CD4-positive, alpha-beta T cell treated with Interleukin-21 for 1 hour (primary cell): ENCODE results near the gene ZNRF1.
"Not testable (repeated sequence)": the region's sequence is repeated elsewhere in the genome, so short reads cannot be mapped to it uniquely, and the experiment has no call there.

Source experiments
- DNase-seq: peaks from one replicate; pipeline ENCODE4 v3.0.0-alpha.2; 2020

The ZNRF1 gene

DNA sequence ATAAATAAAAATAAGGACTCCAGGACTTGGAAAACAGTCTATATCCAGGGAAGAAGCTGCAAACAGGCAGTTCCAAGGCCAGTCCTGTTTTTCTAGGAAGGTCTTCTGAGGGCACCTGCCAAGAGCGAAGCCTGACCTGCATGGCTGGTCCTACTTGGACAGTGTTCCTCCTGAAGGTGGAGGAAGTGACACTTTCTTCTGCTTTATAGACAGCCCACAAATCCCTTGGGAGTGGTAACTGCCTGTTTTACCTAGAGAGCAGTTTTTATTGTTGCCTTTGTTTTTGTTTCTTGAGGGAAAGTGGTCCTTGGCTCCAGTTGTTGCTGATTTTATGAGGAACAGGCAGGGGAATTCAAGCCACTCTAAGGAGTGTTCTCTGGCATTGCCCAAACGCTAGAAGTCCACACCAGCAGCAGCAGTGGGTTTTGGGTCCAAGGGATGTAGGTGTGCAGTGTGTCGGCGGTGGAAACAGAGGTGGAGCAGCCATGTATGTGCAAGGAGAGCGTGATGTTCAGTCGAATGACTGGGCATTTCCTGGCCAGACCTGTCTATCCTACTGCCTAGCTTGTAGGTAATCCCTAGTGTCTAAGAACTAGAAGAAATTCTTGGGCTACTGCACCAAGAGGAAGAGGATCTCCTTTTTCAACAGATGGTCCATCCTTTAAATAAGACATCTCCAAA lies 82.5 kb downstream of the ZNRF1 start:
- DNase-seq, result no peak

DNA sequence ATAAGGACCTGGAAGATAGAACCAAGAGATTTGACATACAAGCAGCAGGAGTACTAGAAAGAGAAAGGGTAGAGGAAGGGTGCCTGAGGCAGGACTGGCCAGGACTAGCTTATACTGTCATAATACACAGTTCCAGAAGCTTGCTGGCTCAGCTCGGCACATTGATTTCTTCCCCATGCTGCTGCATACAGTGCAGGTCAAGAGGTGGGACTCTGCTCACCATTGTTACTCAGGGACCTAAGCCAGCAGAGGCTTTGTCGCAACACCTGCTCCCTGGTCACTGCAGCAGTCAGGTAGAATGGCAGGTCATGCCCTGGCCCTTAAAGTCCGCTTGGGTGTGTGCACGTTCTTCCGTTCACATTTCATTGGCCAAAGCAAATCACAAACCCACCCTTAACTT lies 85.0 kb downstream of the ZNRF1 start:
- no peak for DNase-seq

DNA sequence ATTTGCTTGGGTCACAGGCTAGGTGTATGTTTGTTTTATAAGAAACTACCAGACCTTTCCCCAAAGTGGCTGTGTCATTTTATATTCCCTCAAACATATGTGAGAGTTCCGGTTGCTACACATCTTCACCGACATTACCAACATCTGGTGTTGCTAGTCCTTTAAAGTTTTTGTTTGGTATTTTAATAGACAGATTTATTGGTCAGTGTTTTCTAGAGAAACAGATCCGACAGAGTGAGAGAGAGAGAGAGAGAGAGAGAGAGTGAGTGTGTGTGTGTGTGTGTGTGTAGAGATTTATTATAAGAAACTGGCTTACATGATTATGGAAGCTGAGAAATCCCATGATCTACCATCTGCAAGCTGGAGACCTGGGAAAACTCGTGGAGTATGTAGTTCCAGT lies 86.7 kb downstream of the ZNRF1 start:
- no peak for DNase-seq

DNA sequence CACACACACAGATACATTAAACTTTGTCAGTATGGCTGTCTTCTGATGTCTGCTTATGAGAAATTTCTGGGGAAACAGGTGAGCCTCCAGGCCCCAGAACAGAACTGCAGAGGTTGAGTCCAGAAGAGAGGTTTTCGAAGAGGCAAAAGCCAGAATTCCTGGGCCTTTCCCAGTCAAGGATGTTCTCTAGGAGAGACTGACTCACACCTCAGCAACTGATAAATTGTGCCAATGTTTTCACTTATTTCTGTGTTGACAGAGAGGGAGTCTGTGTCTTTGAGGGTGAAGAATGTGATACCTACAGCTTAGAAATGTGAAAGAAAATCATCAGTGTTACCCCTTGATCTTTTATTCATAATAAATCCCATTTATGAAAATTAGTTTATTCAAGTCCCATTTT lies 87.5 kb downstream of the ZNRF1 start:
- no peak for DNase-seq

DNA sequence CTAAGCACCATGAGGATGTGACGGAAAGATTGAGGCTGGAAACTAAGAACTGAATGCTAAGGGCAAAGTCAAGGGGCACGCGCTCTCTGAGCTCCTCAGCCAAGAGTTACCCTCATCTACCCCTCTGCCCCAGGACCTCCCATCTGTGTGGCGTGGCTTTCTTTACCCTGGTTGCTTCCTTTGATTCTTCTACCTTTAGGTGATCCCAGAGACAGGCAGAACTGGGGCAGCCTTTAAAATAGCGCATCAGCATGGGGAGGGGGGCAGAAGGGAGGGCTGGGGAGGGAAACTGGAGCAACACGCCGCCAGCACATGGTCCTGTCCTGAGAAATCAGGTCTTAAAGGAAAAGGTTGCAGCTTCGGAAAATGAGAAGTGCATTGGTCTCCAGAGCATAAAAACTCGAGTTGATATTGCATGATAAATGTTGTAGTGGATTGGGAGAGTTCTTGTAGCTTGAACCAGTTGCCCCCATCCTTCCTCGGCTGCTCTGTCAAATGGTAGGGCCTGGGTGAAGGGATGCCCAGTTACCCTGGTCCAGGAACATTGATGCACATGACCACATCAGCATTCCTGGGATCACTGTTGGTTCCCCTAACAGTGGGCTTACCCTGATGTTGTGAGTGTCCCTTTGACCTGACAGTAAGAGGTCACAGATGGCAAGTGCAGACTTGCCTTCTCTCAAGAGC lies 88.0 kb downstream of the ZNRF1 start:
- no peak for DNase-seq

DNA sequence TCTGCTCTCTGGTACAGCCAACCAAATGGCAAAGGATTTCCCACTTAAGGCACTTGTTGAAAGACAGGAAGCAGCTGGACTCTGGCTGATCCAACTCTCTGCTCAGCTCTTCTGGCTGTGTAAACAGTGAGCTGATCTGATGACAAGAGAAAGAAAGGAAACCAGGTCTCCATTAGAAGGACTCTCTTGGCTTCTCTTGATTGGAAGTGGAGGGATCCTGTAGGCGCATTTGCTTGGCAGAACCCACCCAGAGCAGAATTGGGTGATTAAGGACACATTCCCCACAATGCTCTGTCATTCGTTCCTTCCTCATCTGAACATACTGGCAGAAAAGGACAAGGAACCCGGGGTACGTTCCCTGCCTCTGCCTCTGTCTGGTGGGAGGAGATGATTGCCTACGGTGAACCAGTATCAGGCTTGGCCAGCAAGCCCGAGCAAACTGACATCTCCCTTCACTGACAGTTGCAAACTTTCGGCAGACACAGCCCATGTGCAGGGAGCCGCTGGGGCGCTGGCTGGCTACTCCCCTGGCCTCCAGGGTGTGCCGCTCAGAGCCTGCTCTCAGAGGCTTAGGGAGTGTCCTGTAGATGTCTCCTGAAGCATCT lies 88.7 kb downstream of the ZNRF1 start:
- DNase-seq, result no peak

DNA sequence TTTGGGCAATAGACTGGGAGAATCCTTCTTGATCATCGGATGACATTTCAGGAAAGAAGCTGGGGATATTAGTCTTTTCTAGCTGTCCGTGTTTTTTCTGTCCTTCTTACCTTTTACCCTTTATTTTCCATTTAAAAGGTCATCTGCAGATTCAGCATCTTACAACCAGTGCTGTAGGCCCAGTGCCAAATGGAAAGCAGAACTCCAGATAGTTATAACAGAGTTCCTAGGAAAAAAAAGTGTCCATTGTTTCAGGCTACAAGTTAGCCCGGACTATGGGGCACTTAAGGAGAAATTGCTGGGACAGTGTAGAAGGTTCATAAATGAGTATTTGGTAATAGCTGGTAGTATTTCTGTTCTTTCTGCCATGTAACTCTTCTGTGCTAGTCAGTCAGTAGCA lies 89.4 kb downstream of the ZNRF1 start:
- no peak for DNase-seq

DNA sequence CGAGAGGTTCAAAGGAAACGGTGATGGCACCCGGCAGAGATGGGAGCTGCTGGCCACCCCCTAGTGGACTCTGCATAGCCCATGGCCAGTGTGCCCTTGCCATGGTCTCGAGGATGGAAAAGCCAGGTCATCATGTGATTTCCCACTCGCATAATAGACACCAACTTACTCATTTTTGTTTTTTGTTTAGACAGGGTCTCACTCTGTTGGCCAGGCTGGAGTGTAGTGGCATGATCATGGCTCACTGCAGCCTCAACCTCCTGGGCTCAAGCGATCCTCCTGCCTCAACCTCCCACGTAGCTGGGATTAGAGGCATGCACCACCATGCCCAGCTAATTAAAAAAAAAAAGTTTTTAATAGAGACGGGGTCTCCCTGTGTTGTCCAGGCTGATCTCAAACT lies 90.1 kb downstream of the ZNRF1 start:
- DNase-seq, result no peak

DNA sequence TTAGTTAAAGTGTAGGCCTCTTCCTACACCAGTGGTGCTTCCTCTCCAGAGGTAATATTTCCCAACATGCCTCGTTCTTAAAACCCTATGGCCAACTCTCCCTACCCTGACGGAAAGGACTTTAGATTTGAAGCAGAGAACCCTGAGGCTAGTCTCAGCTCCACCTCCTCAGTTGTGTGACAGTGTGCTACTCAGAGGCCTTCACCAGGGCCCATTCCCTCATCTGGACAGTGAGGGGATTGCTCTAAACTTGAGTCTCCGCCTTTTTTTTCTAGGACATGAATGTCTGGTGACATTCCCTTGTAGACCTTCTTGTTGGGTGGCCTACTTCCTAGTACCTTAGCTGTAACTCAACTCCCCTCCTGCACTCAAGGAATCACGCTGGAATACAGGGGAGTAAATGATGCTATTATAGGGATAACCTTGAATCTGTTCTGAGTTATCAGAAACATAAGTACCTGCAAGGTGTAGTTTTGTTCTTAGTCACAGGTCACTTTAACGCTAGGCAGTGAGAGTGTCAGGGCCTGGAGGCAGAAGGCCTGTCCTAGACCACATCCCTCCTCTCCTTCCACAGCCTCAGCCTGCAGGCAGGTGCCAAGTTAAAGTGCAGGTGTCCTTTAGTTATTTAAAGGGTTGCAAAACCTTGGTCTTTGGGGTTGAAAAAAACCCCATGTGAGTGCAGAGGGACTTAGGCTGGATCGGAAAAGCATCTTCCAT lies 90.8 kb downstream of the ZNRF1 start:
- DNase-seq, result no peak

DNA sequence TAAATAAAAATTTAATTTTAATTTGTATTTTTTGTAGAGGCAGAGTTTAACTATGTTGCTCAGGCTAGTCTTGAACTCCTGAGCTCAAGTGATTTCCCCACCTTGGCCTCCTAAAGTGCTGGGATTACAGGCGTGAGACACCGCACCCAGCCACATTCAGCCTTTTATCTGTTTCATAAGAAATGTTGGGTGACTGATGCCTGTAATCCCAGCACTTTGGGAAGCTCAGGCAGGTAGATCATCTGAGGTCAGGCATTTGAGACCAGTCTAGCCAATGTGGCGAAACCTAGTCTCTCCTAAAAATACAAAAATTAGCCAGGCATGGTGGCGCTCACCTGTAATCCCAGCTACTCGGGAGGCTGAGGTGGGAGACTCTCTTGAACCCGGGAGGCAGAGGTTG lies 92.1 kb downstream of the ZNRF1 start:
- DNase-seq, result not testable (repeated sequence)

DNA sequence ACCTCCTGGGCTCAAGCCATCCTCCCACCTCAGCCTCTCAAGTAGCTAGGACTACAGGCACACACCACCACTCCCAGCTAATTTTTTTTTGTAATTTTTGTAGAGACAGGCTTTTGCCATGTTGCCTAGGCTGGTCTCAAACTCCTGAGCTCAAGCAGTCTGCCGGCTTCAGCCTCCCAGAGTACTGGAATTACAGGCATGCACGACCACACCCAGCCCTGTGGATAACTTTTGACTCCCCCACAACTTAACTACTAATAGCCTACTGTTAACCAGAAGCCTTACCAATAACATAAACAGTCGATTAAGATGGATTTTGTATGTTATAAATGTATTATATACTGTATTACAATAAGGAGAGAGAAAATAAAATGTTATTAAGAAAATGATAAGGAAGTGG lies 92.8 kb downstream of the ZNRF1 start:
- not testable (repeated sequence) for DNase-seq

DNA sequence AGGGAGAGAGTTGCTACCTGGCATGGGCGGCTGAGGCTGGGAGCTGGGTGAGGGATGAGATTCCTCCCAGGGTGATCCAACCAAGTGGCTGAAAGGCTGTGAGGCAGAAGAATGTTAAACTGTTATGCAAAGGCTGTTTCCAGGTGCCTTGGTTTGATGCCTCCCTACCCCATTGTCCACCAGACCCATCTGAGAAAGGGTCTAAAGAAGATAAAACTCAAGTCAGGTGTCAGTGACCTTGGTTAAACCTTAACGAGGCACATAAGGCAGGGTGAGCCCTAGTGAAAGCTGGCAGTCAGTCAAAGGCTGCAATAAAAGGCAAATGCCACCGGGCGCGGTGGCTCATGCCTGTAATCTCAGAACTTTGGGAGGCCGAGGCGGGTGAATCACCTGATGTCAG lies 94.0 kb downstream of the ZNRF1 start:
- no peak for DNase-seq

DNA sequence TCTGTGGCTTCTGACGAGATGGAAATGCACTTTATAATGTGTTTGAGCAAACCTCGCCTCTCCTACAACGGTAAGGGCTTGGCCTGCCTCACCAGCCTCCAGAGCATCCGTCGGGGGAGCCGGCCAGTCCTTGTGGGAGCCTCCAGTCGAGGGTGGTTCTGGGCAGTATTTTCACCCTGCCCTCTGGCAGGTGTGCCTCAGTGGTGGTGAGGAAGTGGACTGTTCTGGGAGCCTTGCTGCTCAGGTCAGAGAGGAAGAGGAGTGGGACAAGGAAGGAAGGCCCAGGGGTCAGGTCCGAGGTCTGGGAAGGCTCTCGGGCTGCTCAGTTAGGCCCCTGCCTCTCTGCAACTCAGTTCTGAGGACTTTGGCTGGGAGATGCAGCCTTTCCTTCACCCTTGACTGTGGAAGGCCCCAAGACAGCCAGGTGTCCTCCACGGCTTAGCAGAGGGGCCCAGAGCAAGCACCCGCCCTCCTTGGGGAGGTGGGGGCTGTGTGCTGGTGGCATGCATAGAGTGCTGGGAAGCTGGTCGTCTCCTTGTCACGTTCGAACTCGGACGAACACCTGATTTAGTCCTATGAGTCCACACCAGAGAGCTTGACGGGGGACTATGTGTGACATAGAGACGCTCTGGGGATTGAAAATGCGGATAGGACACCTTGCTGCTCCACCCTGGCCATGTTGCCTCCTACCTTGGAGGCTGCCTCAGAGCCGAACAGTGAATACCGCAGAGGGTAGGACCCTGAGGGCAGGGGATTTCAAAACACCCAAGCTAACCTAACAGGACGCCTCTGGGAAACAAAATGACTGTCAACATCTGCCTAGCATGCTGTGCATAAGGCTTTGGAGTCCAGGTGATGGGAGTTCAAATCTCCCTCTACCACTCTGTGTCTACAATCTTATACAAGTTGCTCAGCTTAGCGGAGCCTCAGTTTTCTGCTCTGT lies 95.0 kb downstream of the ZNRF1 start:
- no peak for DNase-seq

DNA sequence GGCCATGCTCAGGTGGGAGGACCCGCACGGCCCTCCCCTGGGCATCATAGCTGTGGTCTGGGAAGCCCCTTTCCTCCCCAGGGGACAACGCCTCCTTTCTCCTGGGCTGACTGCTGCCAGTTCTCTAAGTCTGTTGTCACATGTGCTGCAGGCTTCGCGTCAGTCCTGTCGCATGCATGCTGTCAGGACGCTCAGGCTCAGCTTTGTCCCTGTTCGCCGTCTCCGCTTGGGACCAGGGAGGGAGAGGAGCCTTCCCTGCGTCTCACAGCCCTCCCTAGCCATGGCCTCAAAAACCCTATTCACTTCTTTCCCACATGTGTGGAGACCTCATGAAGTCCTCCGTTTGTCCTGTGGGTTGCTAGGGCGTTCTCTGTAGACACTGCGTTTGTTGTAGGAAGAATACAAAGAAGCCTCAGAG lies 96.4 kb downstream of the ZNRF1 start:
- DNase-seq, result no peak

DNA sequence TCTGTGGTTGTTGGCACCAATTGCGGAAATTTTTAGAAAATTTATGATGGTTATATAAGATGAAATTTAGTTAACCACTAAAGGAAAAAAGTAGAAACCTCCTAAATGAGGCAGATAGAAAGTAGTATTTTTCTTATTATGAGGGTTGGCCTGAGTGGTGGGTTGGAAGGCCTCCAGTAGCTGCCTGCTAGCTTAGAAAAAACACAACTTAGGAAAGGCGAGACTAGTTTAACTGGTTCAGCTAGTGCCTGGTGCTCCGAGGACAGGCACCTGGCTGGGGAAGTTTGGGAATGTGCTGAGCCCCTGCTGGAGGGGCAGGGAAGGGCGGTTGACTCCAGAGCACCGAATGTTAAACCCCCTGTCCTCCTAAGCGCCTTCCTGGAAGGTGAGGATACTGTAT lies 97.8 kb downstream of the ZNRF1 start:
- DNase-seq, result no peak

DNA sequence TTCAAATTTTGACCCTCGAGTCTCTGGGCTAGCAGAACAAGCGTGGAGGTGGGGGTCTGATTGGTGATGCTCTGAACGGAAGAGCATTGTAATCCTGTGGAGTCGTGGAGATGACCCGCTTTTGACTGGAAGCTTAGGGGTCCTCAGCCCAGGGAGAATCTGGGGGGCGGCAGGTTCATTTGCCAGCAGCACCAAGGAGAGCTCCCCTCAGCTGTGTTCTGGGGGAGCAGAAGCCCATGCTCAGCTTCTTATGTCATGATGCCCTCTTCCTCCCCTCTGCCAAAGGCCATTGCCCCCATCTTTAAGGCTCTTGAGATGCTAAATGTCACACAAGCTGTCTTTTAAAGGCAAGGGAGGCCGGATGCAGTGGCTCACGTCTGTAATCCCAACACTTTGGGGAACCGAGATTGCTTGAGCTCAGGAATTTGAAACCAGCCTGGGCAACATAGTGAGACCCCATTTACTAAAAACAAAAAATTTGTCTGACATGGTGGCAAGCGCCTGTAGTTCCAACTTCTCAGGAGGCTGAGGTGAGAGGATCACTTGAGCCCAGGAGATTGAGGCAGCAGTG lies 98.5 kb downstream of the ZNRF1 start:
- DNase-seq, result no peak

DNA sequence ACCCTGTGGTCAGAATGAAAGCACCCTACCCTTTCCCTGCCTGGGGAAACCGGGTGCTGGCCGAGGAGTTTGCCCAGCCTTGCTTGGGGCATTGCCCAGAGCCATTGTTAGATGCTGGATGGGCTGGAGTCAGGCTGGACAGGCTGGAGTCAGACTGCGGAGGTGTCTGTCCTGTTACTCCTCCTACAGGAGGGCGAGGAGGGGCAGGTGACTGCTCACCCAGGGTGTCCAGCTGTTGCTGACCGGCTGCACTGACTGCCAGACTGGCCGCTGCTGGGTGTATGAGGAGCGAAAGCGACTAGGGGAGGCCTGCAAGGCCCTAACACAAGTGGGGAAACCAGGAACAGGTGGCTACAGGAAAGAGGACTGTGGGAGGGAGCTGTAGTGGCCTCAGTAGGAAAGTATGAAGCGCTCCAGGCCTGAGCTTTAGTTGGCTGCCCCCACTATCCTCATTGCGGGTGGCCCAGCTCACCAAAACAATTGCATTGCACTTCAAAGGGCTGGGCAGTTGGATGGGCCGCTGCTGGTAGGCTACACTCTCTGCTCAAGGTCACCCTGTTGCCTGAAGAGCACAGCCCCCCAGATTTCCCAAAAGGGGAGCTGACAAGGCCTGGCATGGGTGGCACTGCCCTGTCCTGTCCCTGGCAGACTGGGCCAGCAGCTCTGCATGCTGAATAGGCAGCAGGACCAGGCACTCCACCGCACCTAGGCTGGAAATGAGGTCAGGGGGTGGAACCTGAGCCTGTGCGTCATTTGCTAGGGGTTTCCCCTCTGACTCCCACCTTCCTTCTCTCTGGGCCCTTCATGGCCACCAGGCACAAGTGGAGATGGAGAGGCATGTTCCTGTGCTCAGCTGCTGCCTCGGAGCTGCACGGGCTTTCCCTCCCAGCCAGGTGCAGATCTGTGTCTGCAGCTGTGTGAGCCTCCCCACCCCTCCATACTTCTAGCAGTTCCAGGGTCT lies 99.4 kb downstream of the ZNRF1 start:
- DNase-seq, result peak; percentile 84

DNA sequence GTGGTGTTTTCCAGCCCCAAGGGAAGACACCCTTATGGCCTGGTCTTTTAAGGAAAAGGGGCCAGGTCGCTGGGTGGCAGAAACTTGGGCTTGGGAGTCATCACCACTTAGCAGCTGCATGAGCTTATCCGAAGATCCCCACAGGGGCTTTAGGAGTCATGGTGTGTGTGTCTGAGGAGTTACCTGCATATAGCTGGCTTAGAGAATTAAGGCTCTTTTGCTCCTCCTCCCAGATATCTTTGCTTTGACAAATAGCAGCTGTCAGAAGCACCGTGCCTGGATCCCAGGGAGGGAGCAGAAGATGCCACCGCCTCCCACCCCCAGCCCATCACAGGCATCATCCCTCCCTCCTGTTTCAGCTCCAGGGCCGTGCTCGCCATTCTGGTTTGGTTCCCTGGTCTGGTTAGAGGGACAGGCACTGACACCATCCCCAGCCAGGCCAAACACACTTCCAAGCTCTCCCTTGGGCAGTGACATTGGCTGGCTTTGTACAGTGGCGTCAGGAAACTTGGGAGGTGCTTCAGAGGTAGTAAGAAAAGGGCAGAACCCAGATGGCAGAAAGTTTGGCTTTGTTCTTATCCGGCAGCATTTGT lies 100.3 kb downstream of the ZNRF1 start:
- DNase-seq, result no peak

DNA sequence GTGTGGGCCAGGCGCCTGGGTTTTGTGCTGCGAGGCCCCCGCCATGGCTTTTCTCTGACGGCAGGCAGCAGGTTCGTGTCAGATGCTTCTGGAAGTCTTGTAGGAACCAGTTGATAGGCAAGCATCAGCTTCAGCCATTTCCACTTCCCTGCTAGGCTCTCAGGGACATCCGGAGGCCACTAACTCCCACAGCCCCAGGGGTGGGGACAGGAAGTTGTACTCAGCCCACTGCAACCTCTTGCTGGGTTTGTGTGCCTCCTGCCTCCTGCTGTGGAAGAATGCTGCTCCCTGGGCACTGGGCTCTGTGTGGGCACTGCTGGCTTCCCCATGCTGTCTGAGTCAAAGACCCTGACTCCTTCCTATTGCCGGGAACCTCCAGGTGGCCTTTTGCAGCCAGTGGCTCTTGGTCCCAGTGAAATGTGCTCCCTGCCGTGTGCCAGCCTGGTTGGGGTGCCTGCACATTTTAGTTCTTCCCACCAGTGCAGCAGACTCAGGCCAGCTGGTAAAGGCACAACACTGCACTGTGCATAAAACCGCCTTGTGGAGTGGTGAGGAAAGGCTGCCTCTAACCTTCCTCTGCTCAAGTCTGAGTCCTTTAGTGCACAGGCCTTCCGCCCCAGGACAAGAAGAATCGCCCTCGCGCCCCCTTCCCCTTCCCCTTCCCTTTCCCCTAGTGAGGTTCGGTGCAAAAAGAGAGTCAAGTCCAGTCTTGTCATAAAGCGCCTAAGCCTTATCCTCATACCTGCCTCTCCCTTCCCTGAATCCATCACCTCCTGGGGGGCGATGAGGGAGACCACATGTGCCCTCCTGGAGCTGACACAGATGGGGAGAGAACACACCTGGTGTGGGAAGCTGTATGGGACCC lies 101.1 kb downstream of the ZNRF1 start:
- DNase-seq, result peak; percentile 54

DNA sequence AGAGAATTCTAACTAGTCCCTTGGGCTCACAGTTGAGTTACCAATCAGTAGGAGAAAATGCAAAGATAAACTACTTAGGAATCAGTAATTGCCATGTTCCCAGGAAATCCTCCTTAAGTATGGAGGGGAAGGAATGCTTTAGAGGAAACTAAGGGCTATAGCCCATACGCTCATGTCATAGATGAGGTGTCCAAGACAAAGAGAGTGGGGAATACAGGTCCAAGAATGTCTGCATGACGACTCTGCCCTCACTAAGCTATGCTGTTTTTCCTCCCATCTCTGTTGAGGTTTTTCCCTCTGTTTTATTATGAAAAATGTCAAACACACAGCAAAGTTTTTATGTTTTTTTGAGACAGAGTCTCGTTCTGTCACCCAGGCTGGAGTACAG lies 101.8 kb downstream of the ZNRF1 start:
- no peak for DNase-seq
